BJ (cell line): Measurements from ENCODE around the gene CD207. TPM values are rescaled to one million over a fixed set of nuclear protein-coding genes. Genes with fewer than 3 reads are reported as not detected.

Experiments used
- CTCF ChIA-PET: fragments of 350-600 bp; formaldehyde crosslinking; extraction: SDS; loops from one replicate; lab custom pipeline; 2021; ENCODE audit warnings: antibody characterized with exemption, inconsistent platforms; lab: Yijun Ruan, JAX
- POLR2A ChIA-PET: fragments of 300-600 bp; sonication (Branson Sonifier 250); formaldehyde crosslinking; extraction: SDS; loops from one replicate; lab custom pipeline; 2021; ENCODE audit warnings: antibody characterized with exemption; lab: Charles Lee
- DNase-seq: peaks from one replicate; pipeline ENCODE4 v3.0.0-alpha.2; 2011; ENCODE audit warnings: low read depth
- H3K27me3 ChIP-seq: 2 replicates; pipeline ENCODE4 v1.6.0; 2011; ENCODE audit warnings: low read length; ENCODE audit not compliant: control insufficient read depth, insufficient read depth
- H3K36me3 ChIP-seq: 2 replicates; pipeline ENCODE4 v1.5.1; 2011; ENCODE audit warnings: low read length; ENCODE audit not compliant: control insufficient read depth, insufficient read depth
- H3K4me3 ChIP-seq: 2 replicates; pipeline ENCODE4 v1.5.1; 2011; ENCODE audit warnings: low read depth, mild to moderate bottlenecking, control low read depth, low read length
- CTCF ChIP-seq: IDR thresholded peaks from 2 replicates; pipeline ENCODE4 v1.5.1; 2011; ENCODE audit warnings: low read depth, mild to moderate bottlenecking, control low read depth, inconsistent platforms, low read length, moderate library complexity; ENCODE audit not compliant: insufficient read depth
- polyA plus RNA-seq: library from polyadenylated mRNA; depleted of rRNA; stranded (reverse); fragments of >200 nt; gene quantifications from 2 replicates; pipeline ENCODE4 v1.2.3, GENCODE V29; 2011

Gene CD207
- polyA plus RNA-seq, 1 experiment = not detected

GRCh38 chr2:70829916-70830315, 5.7 kb downstream of the CD207 start:
- no peaks in the 10 kb centered on the region for H3K36me3 ChIP-seq
- H3K27me3 ChIP-seq = no peaks in the 10 kb centered on the region; the same call in 1 of the 2 replicates
- H3K4me3 ChIP-seq = no peak overlapping the region
- POLR2A ChIA-PET = no interaction called here
- CTCF ChIA-PET = interaction anchor here (1.6 kb wide), 1 partner anchor 118 kb away, joined by 5 read pairs; no protein-coding TSS in a partner anchor
- DNase-seq = no peak
- no peak for TF ChIP-seq CTCF

- no peaks in the 10 kb centered on the region; the same call in 1 of the 2 replicates for H3K27me3 ChIP-seq
- no peak for TF ChIP-seq CTCF
- POLR2A ChIA-PET = no interaction called here
- H3K36me3 ChIP-seq = no peaks in the 10 kb centered on the region
- peak; percentile 6 for DNase-seq
- CTCF ChIA-PET = interaction anchor here (1.6 kb wide), 1 partner anchor 119 kb away, joined by 5 read pairs; no protein-coding TSS in a partner anchor
- H3K4me3 ChIP-seq = no peak overlapping the region
Measured at GRCh38 chr2:70828914-70829824, 6.4 kb downstream of the CD207 start.

GRCh38 chr2:70828115-70828514, 7.5 kb downstream of the CD207 start:
- CTCF ChIA-PET = no interaction called here
- POLR2A ChIA-PET = no interaction called here

GRCh38 chr2:70827388-70827787, 8.2 kb downstream of the CD207 start:
- POLR2A ChIA-PET = no interaction called here
- Histone ChIP-seq H3K4me3 (no peak overlapping the region), H3K27me3 (peaks cover 4% of the 10 kb centered on the region; the same call in 1 of the 2 replicates), H3K36me3 (no peaks in the 10 kb centered on the region)
- CTCF ChIA-PET = interaction anchor here (0.6 kb wide), 1 partner anchor 121 kb away, joined by 3 read pairs; no protein-coding TSS in a partner anchor
- TF ChIP-seq CTCF = no peak
- no peak for DNase-seq

More at GRCh38 chr2:70828115-70828514, 7.5 kb downstream of the CD207 start:
- Histone ChIP-seq H3K4me3 (no peak overlapping the region), H3K36me3 (no peaks in the 10 kb centered on the region), H3K27me3 (peaks cover 3% of the 10 kb centered on the region; the same call in 1 of the 2 replicates)
- no peak for DNase-seq
- TF ChIP-seq CTCF = no peak

GRCh38 chr2:70826696-70827350, 8.8 kb downstream of the CD207 start:
- ChIA-PET POLR2A (no interaction called here), CTCF (interaction anchor here (0.6 to 0.8 kb wide), 2 partner anchors 40 to 121 kb away, joined by 3 read pairs; no protein-coding TSS in a partner anchor)
- H3K4me3 ChIP-seq = no peak overlapping the region
- no peak for DNase-seq
- no peaks in the 10 kb centered on the region for H3K36me3 ChIP-seq
- no peak for TF ChIP-seq CTCF
- peaks cover 4% of the 10 kb centered on the region; the same call in 1 of the 2 replicates for H3K27me3 ChIP-seq
